Neural cell (in vitro differentiated cells): ENCODE data around the gene CEP55. TPM values are rescaled to one million over a fixed set of nuclear protein-coding genes. Genes with fewer than 3 reads are reported as not detected.
"Not testable (repeated sequence)": the region's sequence is repeated elsewhere in the genome, so short reads cannot be mapped to it uniquely, and the experiment has no call there.

Source experiments
- H2AFZ ChIP-seq: fragments of 200-600, 300-800 bp; sonication (generic), shearing (Covaris generic); 2 replicates; pipeline ENCODE4 v1.6.0; 2014; ENCODE audit warnings: low read depth, mild to moderate bottlenecking, antibody characterized with exemption, low read length, moderate library complexity
- H3F3A ChIP-seq: fragments of 200-600 bp; shearing (Covaris generic); 2 replicates; pipeline ENCODE4 v1.6.1; 2016; ENCODE audit warnings: mild to moderate bottlenecking, moderate library complexity, mixed read lengths, antibody characterized with exemption, low read length; ENCODE audit not compliant: insufficient read depth, poor library complexity, severe bottlenecking
- H3K27ac ChIP-seq: fragments of 200-600, 300-800 bp; sonication (generic), shearing (Covaris generic); 2 replicates; pipeline ENCODE4 v1.5.1; 2014; ENCODE audit warnings: mild to moderate bottlenecking, low read length, moderate library complexity
- H3K27me3 ChIP-seq: fragments of 300-800, 200-600 bp; sonication (generic), shearing (Covaris generic); 2 replicates; pipeline ENCODE4 v1.6.0; 2014; ENCODE audit warnings: mild to moderate bottlenecking, low read depth, low read length, moderate library complexity; ENCODE audit not compliant: insufficient read depth
- H3K36me3 ChIP-seq: fragments of 300-800, 200-600 bp; sonication (generic), shearing (Covaris generic); 2 replicates; pipeline ENCODE4 v1.5.1; 2014; ENCODE audit warnings: mild to moderate bottlenecking, antibody characterized with exemption, low read length, moderate library complexity; ENCODE audit not compliant: insufficient read depth
- H3K4me2 ChIP-seq: fragments of 300-800, 200-600 bp; sonication (generic), shearing (Covaris generic); 2 replicates; pipeline ENCODE4 v1.6.0; 2014; ENCODE audit warnings: mild to moderate bottlenecking, low read length
- H3K4me3 ChIP-seq: fragments of 300-800, 200-600 bp; sonication (generic), shearing (Covaris generic); 2 replicates; pipeline ENCODE4 v1.5.1; 2014; ENCODE audit warnings: mild to moderate bottlenecking, low read length, moderate library complexity
- H3K79me2 ChIP-seq: fragments of 200-600 bp; shearing (Covaris generic); replicated peaks from 2 replicates; pipeline ENCODE4 v1.6.0; 2014; ENCODE audit warnings: mild to moderate bottlenecking, low read length, moderate library complexity; ENCODE audit not compliant: insufficient read depth
- H3K9ac ChIP-seq: fragments of 300-800, 200-600 bp; sonication (generic), shearing (Covaris generic); 2 replicates; pipeline ENCODE4 v1.6.1; 2016; ENCODE audit warnings: mild to moderate bottlenecking, low read length, mixed read lengths
- H3K9me2 ChIP-seq: fragments of 200-600 bp; shearing (Covaris generic); 2 replicates; pipeline ENCODE4 v1.6.1; 2016; ENCODE audit warnings: mild to moderate bottlenecking, low read length, mixed read lengths; ENCODE audit not compliant: insufficient read depth
- H3K9me3 ChIP-seq: fragments of 200-600, 300-800 bp; sonication (generic), shearing (Covaris generic); 2 replicates; pipeline ENCODE4 v1.6.1; 2016; ENCODE audit warnings: mild to moderate bottlenecking, mixed run types, low read length, moderate library complexity, mixed read lengths
- H4K20me1 ChIP-seq: fragments of 200-600 bp; shearing (Covaris generic); 2 replicates; pipeline ENCODE4 v1.6.1; 2016; ENCODE audit warnings: mild to moderate bottlenecking, mixed run types; ENCODE audit not compliant: insufficient read depth
- CTCF ChIP-seq: fragments of 450-650 bp; IDR thresholded peaks from 2 replicates; pipeline ENCODE4 v1.5.1; 2014; ENCODE audit warnings: antibody characterized with exemption, mild to moderate bottlenecking, moderate library complexity; ENCODE audit not compliant: poor library complexity, severe bottlenecking
- EP300 ChIP-seq: fragments of 450-650 bp; conservative IDR thresholded peaks from 2 replicates; pipeline ENCODE4 v1.6.1; 2014; ENCODE audit warnings: antibody characterized with exemption, mild to moderate bottlenecking, moderate library complexity; ENCODE audit not compliant: poor library complexity, severe bottlenecking
- EZH2 ChIP-seq: fragments of 200-600, 300-800 bp; shearing (Covaris generic), sonication (generic); IDR thresholded peaks from 2 replicates; pipeline ENCODE4 v1.6.1; 2014; ENCODE audit warnings: antibody characterized with exemption, low read length, borderline replicate concordance, mild to moderate bottlenecking; ENCODE audit not compliant: insufficient read depth, poor library complexity, severe bottlenecking
- MXI1 ChIP-seq: fragments of 450-650 bp; conservative IDR thresholded peaks from 2 replicates; pipeline ENCODE4 v1.6.1; 2014; ENCODE audit warnings: antibody characterized with exemption, mild to moderate bottlenecking; ENCODE audit not compliant: poor library complexity, severe bottlenecking
- POLR2AphosphoS5 ChIP-seq: IDR thresholded peaks from 2 replicates; pipeline ENCODE4 v1.6.1; 2012
- RAD21 ChIP-seq: fragments of 450-650 bp; conservative IDR thresholded peaks from 2 replicates; pipeline ENCODE4 v1.6.1; 2014; ENCODE audit warnings: antibody characterized with exemption, mild to moderate bottlenecking, moderate library complexity
- REST ChIP-seq: IDR thresholded peaks from 2 replicates; pipeline ENCODE4 v1.6.1; 2012; ENCODE audit warnings: borderline replicate concordance
- SMC3 ChIP-seq: fragments of 450-650 bp; conservative IDR thresholded peaks from 2 replicates; pipeline ENCODE4 v1.6.1; 2014; ENCODE audit warnings: antibody characterized with exemption, mild to moderate bottlenecking, moderate library complexity; ENCODE audit not compliant: poor library complexity
- TAF1 ChIP-seq: IDR thresholded peaks from 2 replicates; pipeline ENCODE4 v1.6.1; 2012; ENCODE audit warnings: low read depth
- polyA plus RNA-seq: library from polyadenylated mRNA; depleted of rRNA; stranded (reverse); fragments of >200 nt; gene quantifications from 2 replicates; pipeline ENCODE4 v1.2.3, GENCODE V29; 2014

The CEP55 gene
- polyA plus RNA-seq, 1 donor from 2014 or later, result 0.67 TPM

- no peak overlapping the region for H3K9ac ChIP-seq
- no peak for TF ChIP-seq SMC3
- no peak for TF ChIP-seq TAF1
- TF ChIP-seq EP300, result no peak
- TF ChIP-seq REST, result no peak
- no peak for TF ChIP-seq MXI1
- TF ChIP-seq POLR2AphosphoS5, result no peak
- H3F3A ChIP-seq, result no peaks in the 10 kb centered on the region
- no peaks in the 10 kb centered on the region for H3K9me2 ChIP-seq
- H3K9me3 ChIP-seq, result no peaks in the 10 kb centered on the region
- H3K27ac ChIP-seq, result no peak overlapping the region
- H3K36me3 ChIP-seq, result no peaks in the 10 kb centered on the region
- no peak overlapping the region for H2AFZ ChIP-seq
- H3K4me3 ChIP-seq, result no peak overlapping the region
- no peaks in the 10 kb centered on the region for H3K79me2 ChIP-seq
- no peaks in the 10 kb centered on the region for H3K27me3 ChIP-seq
- no peaks in the 10 kb centered on the region for H4K20me1 ChIP-seq
- H3K4me2 ChIP-seq, result no peak overlapping the region
Measured at GRCh38 chr10:93541402-93542357, 45.3 kb downstream of the CEP55 start.

GRCh38 chr10:93542358-93542791 lies 46.0 kb downstream of the CEP55 start:
- Histone ChIP-seq H3K4me3 (no peak overlapping the region), H4K20me1 (no peaks in the 10 kb centered on the region), H3K4me2 (no peak overlapping the region), H3K9me3 (no peaks in the 10 kb centered on the region), H3K27me3 (no peaks in the 10 kb centered on the region), H3K36me3 (no peaks in the 10 kb centered on the region), H3K9ac (no peak overlapping the region), H3K79me2 (no peaks in the 10 kb centered on the region), H3K27ac (no peak overlapping the region), H2AFZ (no peak overlapping the region), H3K9me2 (no peaks in the 10 kb centered on the region), H3F3A (no peaks in the 10 kb centered on the region)
- TF ChIP-seq EP300 (no peak), REST (no peak), TAF1 (no peak), SMC3 (no peak), EZH2 (no peak), POLR2AphosphoS5 (no peak), MXI1 (no peak), RAD21 (no peak), CTCF (no peak)

GRCh38 chr10:93546995-93547394 lies 50.6 kb downstream of the CEP55 start:
- H3K4me2 ChIP-seq, H3K27me3 ChIP-seq: not testable (repeated sequence)

More at GRCh38 chr10:93546995-93547394, 50.6 kb downstream of the CEP55 start:
- H4K20me1 ChIP-seq, H3K4me3 ChIP-seq, H2AFZ ChIP-seq, H3F3A ChIP-seq, H3K9me3 ChIP-seq, H3K36me3 ChIP-seq, H3K9ac ChIP-seq, H3K9me2 ChIP-seq, H3K79me2 ChIP-seq, H3K27ac ChIP-seq: not testable (repeated sequence)
